Suprapubic skin (tissue), 4 donors: Measurements from ENCODE around the gene HOXC9. TPM values are rescaled to one million over a fixed set of nuclear protein-coding genes. Genes with fewer than 3 reads are reported as not detected.
A peak's percentile ranks its signal among the peaks of the same experiment; 100 is the strongest.
"Not testable (repeated sequence)": the region's sequence is repeated elsewhere in the genome, so short reads cannot be mapped to it uniquely, and the experiment has no call there.

Source experiments
- DNase-seq, 2 donors: peaks; one replicate each; pipeline ENCODE4 v3.0.0-alpha.2; 2019; ENCODE audit warnings: low spot score in 2 of 2
- H3K27ac ChIP-seq: fragments of 200-600 bp; sonication (generic); one replicate; pipeline ENCODE4 v1.5.1; 2019
- H3K27me3 ChIP-seq: fragments of 200-600 bp; sonication (generic); one replicate; pipeline ENCODE4 v1.5.1; 2019
- H3K36me3 ChIP-seq: fragments of 200-600 bp; sonication (generic); one replicate; pipeline ENCODE4 v1.5.1; 2019
- H3K4me1 ChIP-seq: fragments of 200-600 bp; sonication (generic); one replicate; pipeline ENCODE4 v1.5.1; 2019
- H3K4me3 ChIP-seq: fragments of 200-600 bp; sonication (generic); one replicate; pipeline ENCODE4 v1.5.1; 2019; ENCODE audit warnings: mild to moderate bottlenecking
- H3K9me3 ChIP-seq: fragments of 200-600 bp; sonication (generic); one replicate; pipeline ENCODE4 v1.5.1; 2019
- CTCF ChIP-seq, 2 donors: fragments of 200-600 bp in 1 of 2; fragments of 450-650 bp in 1 of 2; sonication (generic) in 1 of 2; IDR thresholded peaks; one replicate each; pipeline ENCODE4 v1.5.1; 2016 to 2019; ENCODE audit warnings: antibody characterized with exemption in 2 of 2, mild to moderate bottlenecking in 1 of 2, moderate library complexity in 1 of 2
- EP300 ChIP-seq: sonication (generic); formaldehyde crosslinking; IDR thresholded peaks from one replicate; pipeline ENCODE4 v1.6.1; 2017; ENCODE audit warnings: antibody characterized with exemption
- POLR2A ChIP-seq, 2 donors: fragments of 450-650 bp; IDR thresholded peaks; one replicate each; pipeline ENCODE4 v1.6.1; 2017; ENCODE audit warnings: antibody characterized with exemption in 2 of 2, mild to moderate bottlenecking in 2 of 2, moderate library complexity in 2 of 2
- POLR2AphosphoS5 ChIP-seq, 3 donors: sonication (generic); formaldehyde crosslinking; IDR thresholded peaks; one replicate each; pipeline ENCODE4 v1.6.1; 2017; ENCODE audit warnings: antibody characterized with exemption in 3 of 3
- WGBS: methylation state at CpG from one replicate; pipeline ENCODE4 v1.1.5; 2018; 5-methylcytosine and 5-hydroxymethylcytosine counted together
- total RNA-seq, 4 donors: library from RNA; depleted of rRNA; stranded (reverse); fragments of >200 nt; gene quantifications; one replicate each; pipeline ENCODE4 v1.1.0, GENCODE V29; 2016

HOXC9 gene
- total RNA-seq, 4 donors from 2014 or later = 4.9 to 12.2 (median 6.1) TPM

- no peak overlapping the region for H3K4me3 ChIP-seq
- TF ChIP-seq CTCF (IDR thresholded peaks at IDR 0.05) = no peak
- TF ChIP-seq EP300 = no peak
- no peak for TF ChIP-seq POLR2A (IDR thresholded peaks at IDR 0.05)
- no peak for TF ChIP-seq POLR2AphosphoS5 (IDR thresholded peaks at IDR 0.05)
- DNase-seq = no peak
- peaks cover 3% of the 10 kb centered on the region for H3K27me3 ChIP-seq
- H3K9me3 ChIP-seq = no peaks in the 10 kb centered on the region
- H3K36me3 ChIP-seq = no peaks in the 10 kb centered on the region
- 61% methylated on average over 4 of the region's 4 CpGs for WGBS
- peaks cover 65% of the 10 kb centered on the region for H3K4me1 ChIP-seq
- peak overlapping the region; percentile 35 for H3K27ac ChIP-seq
These were observed 40.2 kb downstream of the HOXC9 start for GRCh38 chr12:54040148-54040494.

GRCh38 chr12:54040648-54041047 is 40.7 kb downstream of the HOXC9 start:
- no peak overlapping the region for H3K27ac ChIP-seq
- 80% methylated on average over 3 of the region's 3 CpGs for WGBS
- no peak overlapping the region for H3K4me3 ChIP-seq
- no peak for DNase-seq
- no peaks in the 10 kb centered on the region for H3K36me3 ChIP-seq
- TF ChIP-seq POLR2A (IDR thresholded peaks at IDR 0.05) (no peak), POLR2AphosphoS5 (IDR thresholded peaks at IDR 0.05) (no peak), CTCF (IDR thresholded peaks at IDR 0.05) (no peak), EP300 (no peak)
- peaks cover 4% of the 10 kb centered on the region for H3K27me3 ChIP-seq
- peaks cover 60% of the 10 kb centered on the region for H3K4me1 ChIP-seq
- no peaks in the 10 kb centered on the region for H3K9me3 ChIP-seq

GRCh38 chr12:54041097-54041690 is 41.2 kb downstream of the HOXC9 start:
- Histone ChIP-seq H3K4me3 (no peak overlapping the region), H3K36me3 (no peaks in the 10 kb centered on the region), H3K27me3 (peaks cover 10% of the 10 kb centered on the region), H3K4me1 (peaks cover 54% of the 10 kb centered on the region), H3K27ac (no peak overlapping the region), H3K9me3 (no peaks in the 10 kb centered on the region)
- DNase-seq = no peak
- WGBS = 72% methylated on average over 2 of the region's 2 CpGs
- no peak for TF ChIP-seq POLR2A (IDR thresholded peaks at IDR 0.05)
- no peak for TF ChIP-seq POLR2AphosphoS5 (IDR thresholded peaks at IDR 0.05)
- TF ChIP-seq EP300 = no peak
- TF ChIP-seq CTCF (IDR thresholded peaks at IDR 0.05) = no peak

- not testable (repeated sequence) for H3K9me3 ChIP-seq, H3K4me3 ChIP-seq, H3K36me3 ChIP-seq, H3K27ac ChIP-seq
- 67% methylated on average over 6 of the region's 6 CpGs for WGBS
- Histone ChIP-seq H3K4me1 (peaks cover 49% of the 10 kb centered on the region), H3K27me3 (peaks cover 17% of the 10 kb centered on the region)
- DNase-seq = peak in 1 of 2 donors; percentile 45
These were observed 42.1 kb downstream of the HOXC9 start for GRCh38 chr12:54042033-54042432.

- 44% methylated on average over 6 of the region's 6 CpGs for WGBS
- Histone ChIP-seq H3K4me3 (no peak overlapping the region), H3K27me3 (peaks cover 17% of the 10 kb centered on the region), H3K4me1 (peaks cover 40% of the 10 kb centered on the region), H3K27ac (no peak overlapping the region), H3K36me3 (no peaks in the 10 kb centered on the region), H3K9me3 (no peaks in the 10 kb centered on the region)
- peak in 1 of 2 donors; percentile 43 for DNase-seq
- TF ChIP-seq CTCF (IDR thresholded peaks at IDR 0.05) (no peak), POLR2AphosphoS5 (IDR thresholded peaks at IDR 0.05) (no peak), EP300 (no peak)
These were observed 43.3 kb downstream of the HOXC9 start for GRCh38 chr12:54042970-54043853.
